Adrenal gland (tissue), 19 donors: ENCODE results near the gene LZTR1. TPM values are rescaled to one million over a fixed set of nuclear protein-coding genes. Genes with fewer than 3 reads are reported as not detected.
A peak's percentile ranks its signal among the peaks of the same experiment; 100 is the strongest.
"Not testable (repeated sequence)": the region's sequence is repeated elsewhere in the genome, so short reads cannot be mapped to it uniquely, and the experiment has no call there.

Experiments used
- DNase-seq, 7 donors: peaks; one replicate each; pipeline ENCODE4 v3.0.0-alpha.2; 2019 to 2020
- H3K27ac ChIP-seq, 5 donors: fragments of 200-600 bp; sonication (generic) in 4 of 5; 1 replicate in 3 of 5; 2 replicates in 2 of 5; pipeline versions ENCODE4 v1.5.1 to v1.8.0; 2016 to 2020; ENCODE audit warnings: mild to moderate bottlenecking in 1 of 5
- H3K27me3 ChIP-seq: fragments of 200-600 bp; 2 replicates; pipeline ENCODE4 v1.8.0; 2021
- H3K36me3 ChIP-seq, 2 donors: fragments of 200-600 bp; replicated peaks in 1 of 2; 1 replicate in 1 of 2; 2 replicates in 1 of 2; pipeline versions ENCODE4 v1.5.1 to v1.8.0; 2018 to 2022
- H3K4me1 ChIP-seq, 2 donors: fragments of 200-600 bp; replicated peaks in 1 of 2; 1 replicate in 1 of 2; 2 replicates in 1 of 2; pipeline versions ENCODE4 v1.5.1 to v1.8.0; 2018 to 2021
- H3K4me3 ChIP-seq, 4 donors: fragments of 200-600 bp; sonication (generic) in 3 of 4; one replicate each; pipeline ENCODE4 v1.5.1; 2016 to 2018
- H3K9me3 ChIP-seq, 3 donors: fragments of 200-600 bp; sonication (generic) in 1 of 3; replicated peaks in 1 of 3; 1 replicate in 2 of 3; 2 replicates in 1 of 3; pipeline versions ENCODE4 v1.5.1 to v1.8.0; 2016 to 2021
- CTCF ChIP-seq, 6 experiments: fragments of 450-650 bp in 4 of 6; fragments of 200-600 bp in 2 of 6; sonication (generic) in 1 of 6; IDR thresholded peaks; 1 replicate in 5 of 6; 2 replicates in 1 of 6; pipeline versions ENCODE4 v1.5.1 to v1.8.0; 2016 to 2021; ENCODE audit warnings: antibody characterized with exemption in 6 of 6, mild to moderate bottlenecking in 2 of 6, moderate library complexity in 1 of 6
- POLR2A ChIP-seq, 2 donors: fragments of 450-650 bp; IDR thresholded peaks; one replicate each; pipeline ENCODE4 v1.6.1; 2017; ENCODE audit warnings: antibody characterized with exemption in 2 of 2, mild to moderate bottlenecking in 2 of 2, moderate library complexity in 1 of 2
- WGBS, 4 donors: extraction: QIAGEN DNeasy Blood & Tissue Kit in 2 of 4; methylation state at CpG; one replicate each; pipeline versions ENCODE4 v1.1.5 to v1.1.7; 2013 to 2017; 5-methylcytosine and 5-hydroxymethylcytosine counted together
- intact Hi-C, 2 donors: fragments of 100-400 bp; cut with DNase I; formaldehyde crosslinking; loops; one replicate each; pipeline versions ENCODE4 v1.14.1 to v1.15.0; 2022 to 2023
- long read RNA-seq, 10 donors: library from polyadenylated mRNA in 3 of 10; unstranded in 2 of 10; stranded (forward) in 1 of 10; transcript quantifications; one replicate each; pipeline ENCODE4 v2.0.0 and lab custom pipeline, GENCODE V29; 2021 to 2026
- polyA plus RNA-seq, 3 donors: library from polyadenylated mRNA; stranded (reverse); fragments of 200-250 nt in 2 of 3; fragments of 350-450 nt in 1 of 3; fragmentation: Illumina TruSeq in 1 of 3; extraction: RNeasy Lipid Tissue Mini Kit (QIAGEN cat#74804) in 1 of 3; gene quantifications; one replicate each; pipeline ENCODE4 v1.2.3, GENCODE V29; 2013 to 2014
- total RNA-seq, 9 donors: library from RNA; depleted of rRNA in 4 of 9; stranded (reverse); fragments of >200 nt in 4 of 9; fragments of 120-200 nt in 1 of 9; fragmentation: NEBNext Ultra II Directional in 1 of 9; extraction: Animal tissue kit (Norgen Biotek cat#: 25700) in 1 of 9; gene quantifications; one replicate each; pipeline versions ENCODE4 v1.1.0 to v1.2.4, GENCODE V29; 2013 to 2023
- donor health status: healthy with polysubstance abuse.
- donor health status: Bipolar disorder and iron deficiency.
- donor health status: DM: yes; HTN: yes; CAD: no.
- donor health status: DM: no; HTN: no; CAD: no.
- donor health status: DM: no; HTN: no; CAD: no.
- donor health status: DM: yes; HTN: yes; CAD: no.

Gene LZTR1
- total RNA-seq (10 to 100 TPM; 34.7 to 76.3 (median 55.7) TPM), polyA plus RNA-seq (100 to 1,000 TPM in 1 of 3 donors, 10 to 100 TPM in 2; 32.6 to 100 (median 62.1) TPM)
- long read RNA-seq, donor 1, full-length matches to known transcripts = 1 of 1 reads
- long read RNA-seq, donor 1, partial matches to known transcripts = 0 of 1 reads
- long read RNA-seq, donor 1, other reads (novel, unspliced or antisense) = 0 of 1 reads
- long read RNA-seq, donor 2, full-length matches to known transcripts = 4 of 4 reads
- long read RNA-seq, donor 2, partial matches to known transcripts = 0 of 4 reads
- long read RNA-seq, donor 2, other reads (novel, unspliced or antisense) = 0 of 4 reads
- long read RNA-seq, donor 3, full-length matches to known transcripts = 1 of 1 reads
- long read RNA-seq, donor 3, partial matches to known transcripts = 0 of 1 reads
- long read RNA-seq, donor 3, other reads (novel, unspliced or antisense) = 0 of 1 reads
- long read RNA-seq, donor 4, full-length matches to known transcripts = 1 of 4 reads
- long read RNA-seq, donor 4, partial matches to known transcripts = 0 of 4 reads
- long read RNA-seq, donor 4, other reads (novel, unspliced or antisense) = 3 of 4 reads
- long read RNA-seq, donor 5, full-length matches to known transcripts = 64 of 122 reads
- long read RNA-seq, donor 5, partial matches to known transcripts = 22 of 122 reads
- long read RNA-seq, donor 5, other reads (novel, unspliced or antisense) = 36 of 122 reads
- long read RNA-seq, donor 6, partial matches to known transcripts = 0 of 6 reads
- long read RNA-seq, donor 6, other reads (novel, unspliced or antisense) = 4 of 6 reads
- long read RNA-seq, donor 7, full-length matches to known transcripts = 1 of 1 reads
- long read RNA-seq, donor 7, partial matches to known transcripts = 0 of 1 reads
- long read RNA-seq, donor 7, other reads (novel, unspliced or antisense) = 0 of 1 reads
- long read RNA-seq, donor 8, partial matches to known transcripts = 28 of 43 reads
- long read RNA-seq, donor 8, other reads (novel, unspliced or antisense) = 15 of 43 reads
- long read RNA-seq, donor 9, partial matches to known transcripts = 0 of 1 reads
- long read RNA-seq, donor 9, other reads (novel, unspliced or antisense) = 0 of 1 reads
- long read RNA-seq, donor 10, partial matches to known transcripts = 25 of 25 reads
- long read RNA-seq, donor 10, other reads (novel, unspliced or antisense) = 0 of 25 reads

- Histone ChIP-seq H3K9me3 (peaks cover 0 to 4% (median 0%) of the 10 kb centered on the region in 3 donors), H3K27ac (peak within 1 kb of the TSS; percentile 57 to 93 (median 86)), H3K4me3 (peak within 1 kb of the TSS; percentile 21 to 75 (median 69)), H3K27me3 (no peaks in the 10 kb centered on the region), H3K4me1 (peaks cover 26 to 37% of the 10 kb centered on the region in 2 donors), H3K36me3 (peaks cover 0 to 13% of the 10 kb centered on the region in 2 donors)
- DNase-seq = peak; percentile 72 to 87 (median 82)
- intact Hi-C loops = no loop called here
- TF ChIP-seq CTCF (IDR thresholded peaks at IDR 0.05) (peak in 5 of 6 experiments; percentile 26 to 51 (median 46)), POLR2A (IDR thresholded peaks at IDR 0.05) (peak; percentile 84 to 94)
- WGBS, 4 donors = 0 to 1% (median 0%) methylated on average over 34 to 87 of the region's 87 CpGs; no CpG with 5 or more reads in 1 of the 4 donors
Measured at GRCh38 chr22:20981787-20982562, at the start of gene LZTR1. LZTR1 (plus strand) TSS chr22:20982297; CDS start chr22:20982372, 75 bp downstream.

GRCh38 chr22:20933910-20934309 lies 48.2 kb upstream of the LZTR1 start:
- TF ChIP-seq POLR2A (IDR thresholded peaks at IDR 0.05) (no peak), CTCF (IDR thresholded peaks at IDR 0.05) (no peak)
- no peak overlapping the region for H3K4me3 ChIP-seq
- H3K9me3 ChIP-seq = no peaks in the 10 kb centered on the region
- WGBS, 4 donors = 94 to 96% (median 94%) methylated on average over 7 of the region's 7 CpGs
- H3K36me3 ChIP-seq = peaks cover 0 to 18% of the 10 kb centered on the region in 2 donors
- intact Hi-C loops = no loop called here
- H3K4me1 ChIP-seq = peaks cover 8 to 39% of the 10 kb centered on the region in 2 donors
- H3K27ac ChIP-seq = no peak overlapping the region
- no peaks in the 10 kb centered on the region for H3K27me3 ChIP-seq
- DNase-seq = no peak

GRCh38 chr22:20935049-20935448 lies 47.0 kb upstream of the LZTR1 start:
- WGBS, 4 donors = 89 to 94% (median 93%) methylated on average over 9 of the region's 9 CpGs
- H3K36me3 ChIP-seq = peaks cover 0 to 18% of the 10 kb centered on the region in 2 donors
- H3K4me3 ChIP-seq, DNase-seq, intact Hi-C loops, H3K27ac ChIP-seq, H3K9me3 ChIP-seq, H3K27me3 ChIP-seq: not testable (repeated sequence)
- H3K4me1 ChIP-seq = peaks cover 8 to 37% of the 10 kb centered on the region in 2 donors

GRCh38 chr22:20935780-20936539 lies 46.1 kb upstream of the LZTR1 start:
- H3K4me1 ChIP-seq = peaks cover 8 to 43% of the 10 kb centered on the region in 2 donors
- H3K4me3 ChIP-seq, intact Hi-C loops: not testable (repeated sequence)

More at GRCh38 chr22:20935780-20936539, 46.1 kb upstream of the LZTR1 start:
- H3K27ac ChIP-seq, H3K27me3 ChIP-seq, H3K9me3 ChIP-seq, DNase-seq: not testable (repeated sequence)
- WGBS, 4 donors = 86 to 90% (median 88%) methylated on average over 11 of the region's 11 CpGs
- H3K36me3 ChIP-seq = peaks cover 0 to 18% of the 10 kb centered on the region in 2 donors
